GM10266 (cell line): ENCODE measurements around the gene IL5.
A peak's percentile ranks its signal among the peaks of the same experiment; 100 is the strongest.

Experiments
- DNase-seq: peaks from one replicate; pipeline ENCODE4 v3.0.0; 2012; ENCODE audit errors: extremely low spot score
- TF ChIP-seq, protein P1 (sequence below): IDR thresholded peaks from 2 replicates; pipeline ENCODE4 v1.5.1; 2012; ENCODE audit warnings: mild to moderate bottlenecking, low read depth; ENCODE audit not compliant: control insufficient read depth, insufficient read depth; ENCODE audit errors: missing control alignments

Gene IL5

DNA sequence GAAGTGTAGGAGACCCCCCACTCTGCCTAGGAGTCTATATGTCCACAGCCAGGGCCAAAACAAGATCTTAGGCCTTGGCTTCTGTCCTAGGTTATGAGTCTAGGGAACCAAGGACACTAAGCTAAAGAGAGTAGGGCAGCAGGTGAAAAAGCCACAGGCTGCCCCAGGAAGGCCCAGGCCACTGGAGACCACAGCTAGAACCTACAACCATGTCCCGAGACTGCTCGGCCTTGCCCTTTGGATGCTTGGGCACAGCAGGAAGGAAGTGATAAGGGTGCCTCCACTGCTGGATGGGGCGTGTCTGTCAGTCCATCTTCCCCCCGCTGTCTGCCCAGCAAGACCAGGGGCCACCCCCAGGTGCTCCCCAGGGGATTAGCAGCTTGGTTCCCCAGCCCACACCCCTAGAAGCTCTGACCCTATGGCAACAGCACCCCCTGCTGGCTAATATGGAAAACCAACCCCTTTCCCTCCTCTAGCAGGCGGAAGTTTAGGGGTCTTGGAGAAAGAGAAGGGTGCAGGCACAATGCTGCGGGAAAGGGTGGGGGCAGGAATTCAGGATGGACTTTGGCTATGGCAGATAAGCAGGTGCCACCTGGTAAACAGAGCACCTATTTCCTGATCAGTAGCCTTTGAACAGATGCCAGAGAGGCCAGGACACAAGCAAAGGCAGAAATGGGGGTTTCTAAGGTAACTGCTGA is 42.2 kb downstream of the IL5 start:
- TF ChIP-seq, protein P1, sequence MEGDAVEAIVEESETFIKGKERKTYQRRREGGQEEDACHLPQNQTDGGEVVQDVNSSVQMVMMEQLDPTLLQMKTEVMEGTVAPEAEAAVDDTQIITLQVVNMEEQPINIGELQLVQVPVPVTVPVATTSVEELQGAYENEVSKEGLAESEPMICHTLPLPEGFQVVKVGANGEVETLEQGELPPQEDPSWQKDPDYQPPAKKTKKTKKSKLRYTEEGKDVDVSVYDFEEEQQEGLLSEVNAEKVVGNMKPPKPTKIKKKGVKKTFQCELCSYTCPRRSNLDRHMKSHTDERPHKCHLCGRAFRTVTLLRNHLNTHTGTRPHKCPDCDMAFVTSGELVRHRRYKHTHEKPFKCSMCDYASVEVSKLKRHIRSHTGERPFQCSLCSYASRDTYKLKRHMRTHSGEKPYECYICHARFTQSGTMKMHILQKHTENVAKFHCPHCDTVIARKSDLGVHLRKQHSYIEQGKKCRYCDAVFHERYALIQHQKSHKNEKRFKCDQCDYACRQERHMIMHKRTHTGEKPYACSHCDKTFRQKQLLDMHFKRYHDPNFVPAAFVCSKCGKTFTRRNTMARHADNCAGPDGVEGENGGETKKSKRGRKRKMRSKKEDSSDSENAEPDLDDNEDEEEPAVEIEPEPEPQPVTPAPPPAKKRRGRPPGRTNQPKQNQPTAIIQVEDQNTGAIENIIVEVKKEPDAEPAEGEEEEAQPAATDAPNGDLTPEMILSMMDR: peak; percentile 79
- DNase-seq: peak; percentile 82

- TF ChIP-seq, protein P1: no peak
- DNase-seq: peak; percentile 6
These were observed 42.9 kb downstream of the IL5 start for GRCh38 chr5:132500244-132500930.

DNA sequence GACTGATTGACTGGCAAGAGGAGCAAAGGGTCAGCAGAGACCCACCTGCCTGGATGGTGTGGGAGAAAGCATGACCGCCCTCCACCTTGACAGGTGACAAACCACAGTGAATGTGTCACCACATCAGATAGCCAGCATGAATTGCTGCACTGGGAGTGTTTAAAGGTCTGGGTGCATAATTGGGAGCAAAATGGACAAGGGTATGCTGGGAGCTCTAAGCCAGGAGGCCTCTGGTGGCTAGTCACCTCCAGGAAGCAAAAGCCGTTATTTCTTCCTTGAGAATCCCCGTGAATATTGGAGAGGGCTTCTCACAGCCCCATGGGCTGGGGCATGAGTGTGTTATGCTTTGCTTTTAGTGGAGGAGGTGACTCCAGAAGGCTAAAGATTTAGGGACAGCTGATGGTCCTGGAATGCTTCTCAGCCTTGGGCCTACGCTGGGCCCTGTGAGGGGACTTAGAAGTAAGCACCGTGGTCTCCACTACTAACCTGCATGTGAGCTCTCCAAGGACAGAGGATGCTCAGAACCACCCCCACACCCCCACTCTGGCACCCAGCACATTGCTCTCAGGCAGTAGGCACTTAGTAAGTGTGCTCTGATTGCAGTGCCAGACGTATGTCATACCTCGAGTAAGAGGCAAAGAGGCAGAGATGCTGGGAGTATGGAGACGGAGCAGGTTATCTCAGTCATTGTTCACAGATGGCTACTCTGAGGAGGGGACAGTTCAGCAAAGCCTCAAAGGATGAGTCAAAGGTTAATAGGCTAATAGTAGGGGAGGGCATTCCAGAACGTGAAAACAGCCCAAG is 43.7 kb downstream of the IL5 start:
- TF ChIP-seq, protein P1: no peak
- DNase-seq: peak; percentile 3

DNA sequence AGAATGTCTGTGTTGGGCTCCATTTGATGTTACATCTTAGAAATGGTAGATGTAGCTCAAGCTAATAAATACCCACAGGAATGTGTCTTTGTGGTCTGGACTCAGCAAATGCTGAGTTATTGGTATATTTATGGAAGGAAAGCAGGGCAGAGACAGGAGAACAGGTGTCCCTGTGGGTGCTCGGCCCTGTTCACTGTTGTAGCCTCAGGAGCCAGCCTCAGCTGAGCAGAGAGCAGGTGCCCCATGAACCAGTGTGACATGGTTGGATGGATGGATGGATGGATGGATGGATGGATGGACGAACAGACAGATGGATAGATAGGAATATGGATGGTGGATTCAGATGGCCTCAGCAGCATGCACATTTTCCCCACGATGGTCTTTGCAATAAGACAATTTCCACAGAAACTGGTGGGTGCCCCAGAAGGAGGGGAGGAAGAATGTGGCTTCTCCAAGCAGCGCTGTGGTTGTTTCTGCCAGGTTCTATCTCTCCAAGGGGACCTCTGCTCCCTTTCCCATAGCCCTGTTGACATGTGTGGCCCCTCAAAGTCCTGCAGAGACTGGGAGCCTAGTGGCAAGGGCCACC is 44.5 kb downstream of the IL5 start:
- peak; percentile 9 for DNase-seq
- TF ChIP-seq, protein P1: no peak

DNA sequence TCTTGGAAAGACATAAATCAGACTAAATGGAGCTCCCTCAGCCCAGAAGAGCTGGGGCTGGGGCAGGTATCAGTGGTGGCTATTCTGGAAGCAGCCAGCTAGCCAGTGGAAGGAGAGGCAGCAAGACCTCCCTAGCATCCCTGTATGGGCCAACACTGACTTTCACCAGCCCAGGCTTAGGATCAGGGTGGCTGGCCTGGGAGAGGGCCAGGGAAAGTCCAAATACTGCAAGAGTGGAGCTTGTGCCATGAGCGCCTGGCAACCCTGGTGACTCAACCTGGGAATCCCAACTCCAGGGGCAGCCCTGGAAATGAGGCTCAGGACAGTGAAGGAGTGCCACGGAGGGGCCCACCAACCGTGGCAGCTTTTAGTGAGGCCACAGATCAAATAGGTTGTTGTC is 45.2 kb downstream of the IL5 start:
- no peak for DNase-seq
- TF ChIP-seq, protein P1: no peak

DNA sequence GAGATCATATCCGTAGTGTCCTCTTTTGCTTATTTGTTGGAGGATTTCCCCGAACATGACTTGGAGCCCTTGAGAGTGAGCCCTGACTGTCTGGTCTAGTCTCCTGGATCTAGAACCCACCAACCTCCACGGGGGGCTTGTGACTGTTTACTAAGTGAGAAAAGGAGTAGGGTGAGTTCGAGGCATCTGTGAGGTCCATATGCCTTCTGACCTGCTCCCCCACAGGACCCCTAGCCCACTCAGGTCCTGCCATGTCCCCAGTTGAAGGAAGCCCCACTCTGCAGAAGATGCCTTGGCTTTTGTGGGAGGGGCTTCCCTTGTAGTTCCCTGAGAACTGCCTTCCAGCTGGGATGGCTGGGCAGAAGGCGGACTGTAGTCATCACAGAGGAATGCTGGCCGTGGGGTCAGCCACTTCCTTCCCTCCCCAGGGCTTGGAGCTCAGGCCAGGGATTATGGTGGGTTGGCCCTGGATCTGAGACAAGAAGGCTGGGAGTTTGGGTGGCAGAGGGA is 45.8 kb downstream of the IL5 start:
- DNase-seq: no peak
- TF ChIP-seq, protein P1: no peak
